ENCODE measurements around the gene IRF1.
A peak's percentile ranks its signal among the peaks of the same experiment; 100 is the strongest.

Gene IRF1

DNA sequence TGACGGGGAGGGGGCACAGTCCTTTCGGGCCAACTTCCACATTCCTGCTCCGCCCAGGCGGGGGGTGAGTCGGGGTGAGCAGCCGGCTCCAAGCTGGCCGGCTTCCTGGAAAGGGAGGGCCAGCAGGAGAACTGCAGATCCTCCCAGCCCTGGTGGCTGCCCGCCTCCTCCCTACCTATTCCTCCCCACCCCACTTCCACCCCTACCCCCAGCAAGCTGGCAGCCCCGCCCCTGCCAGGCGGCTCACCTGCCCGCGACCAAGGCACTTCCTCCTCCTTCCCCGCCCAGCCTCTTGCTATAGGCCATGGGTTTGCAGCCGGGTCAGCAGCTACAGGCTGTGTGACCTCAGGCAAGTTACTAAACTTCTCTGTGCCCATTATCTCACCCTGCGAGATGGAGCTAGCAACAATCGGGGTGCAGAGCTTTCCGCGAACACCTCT, 5.6 kb upstream of the IRF1 start:
- H3K4me3 ChIP-seq (ENCODE audit: low read depth, low read length): peak overlapping the region; percentile 74
- no peak for TF ChIP-seq CTCF (IDR thresholded peaks at IDR 0.05; ENCODE audit: insufficient read depth, low read depth, low read length, missing control alignments)
- DNase-seq (ENCODE audit: low read depth): peak; percentile 92

GRCh38 chr5:132495667-132496190, 5.2 kb upstream of the IRF1 start:
- TF ChIP-seq CTCF (IDR thresholded peaks at IDR 0.05; ENCODE audit: insufficient read depth, low read depth, low read length, missing control alignments): no peak
- DNase-seq (ENCODE audit: low read depth): peak; percentile 91

DNA sequence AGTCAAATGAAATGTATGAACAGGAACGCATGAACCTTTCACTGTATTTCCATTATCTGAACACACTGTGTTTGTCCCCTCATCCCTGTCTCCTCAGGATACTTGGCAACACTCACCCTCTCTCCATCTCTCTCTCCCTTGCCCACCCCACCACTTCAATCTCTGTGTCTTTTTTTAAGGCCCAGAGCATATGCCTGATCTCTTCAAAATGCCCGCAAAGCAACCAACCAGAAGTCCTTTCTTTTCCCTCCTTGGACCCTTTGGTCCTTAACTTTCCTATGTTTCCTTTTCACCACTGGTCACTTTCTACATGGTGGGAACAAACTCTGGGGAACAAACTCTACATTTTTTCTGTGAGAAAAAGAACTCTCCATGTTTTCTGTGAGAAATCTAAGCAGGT, 3.2 kb upstream of the IRF1 start:
- H3K4me3 ChIP-seq (ENCODE audit: low read depth, low read length): no peak overlapping the region
- DNase-seq (ENCODE audit: low read depth): no peak
- no peak for TF ChIP-seq CTCF (IDR thresholded peaks at IDR 0.05; ENCODE audit: insufficient read depth, low read depth, low read length, missing control alignments)

More at GRCh38 chr5:132495667-132496190, 5.2 kb upstream of the IRF1 start:
- peak overlapping the region; percentile 74 for H3K4me3 ChIP-seq (ENCODE audit: low read depth, low read length)

- DNase-seq (ENCODE audit: low read depth): no peak
- no peak for TF ChIP-seq CTCF (IDR thresholded peaks at IDR 0.05; ENCODE audit: insufficient read depth, low read depth, low read length, missing control alignments)
- no peak overlapping the region for H3K4me3 ChIP-seq (ENCODE audit: low read depth, low read length)
Observed at GRCh38 chr5:132493241-132493640, 2.7 kb upstream of the IRF1 start.

GRCh38 chr5:132492386-132493125, 2.0 kb upstream of the IRF1 start:
- DNase-seq (ENCODE audit: low read depth): no peak

More at GRCh38 chr5:132492386-132493125, 2.0 kb upstream of the IRF1 start:
- no peak overlapping the region for H3K4me3 ChIP-seq (ENCODE audit: low read depth, low read length)
- TF ChIP-seq CTCF (IDR thresholded peaks at IDR 0.05; ENCODE audit: insufficient read depth, low read depth, low read length, missing control alignments): no peak

Measured in GM12865 (cell line).